CD4-positive, alpha-beta memory T cell (primary cell): ENCODE data around the gene THSD7A. TPM values are rescaled to one million over a fixed set of nuclear protein-coding genes. Genes with fewer than 3 reads are reported as not detected.

Experiments
- CTCF ChIA-PET: fragments of 350-600 bp; sonication (Branson Sonifier 250); formaldehyde crosslinking; loops from one replicate; lab custom pipeline; 2021; ENCODE audit warnings: inconsistent platforms; ENCODE audit not compliant: partially characterized antibody; lab: Charles Lee
- POLR2A ChIA-PET: fragments of 350-600 bp; sonication (Branson Sonifier 250); formaldehyde crosslinking; loops from one replicate; lab custom pipeline; 2021; ENCODE audit not compliant: partially characterized antibody; lab: Charles Lee
- DNase-seq, 5 donors: peaks; one replicate each; pipeline versions ENCODE4 v3.0.0 to v3.0.0-alpha.2; 2020 to 2022; ENCODE audit warnings: mixed read lengths in 1 of 5
- H3K27ac ChIP-seq: one replicate; pipeline ENCODE4 v1.7.0; 2013; ENCODE audit warnings: low read depth, low read length
- H3K27me3 ChIP-seq: 2 replicates; pipeline ENCODE4 v1.7.0; 2013; ENCODE audit warnings: mild to moderate bottlenecking, low read length, moderate library complexity; ENCODE audit not compliant: insufficient read depth
- H3K36me3 ChIP-seq: 2 replicates; pipeline ENCODE4 v1.7.0; 2013; ENCODE audit warnings: mild to moderate bottlenecking, low read length, moderate library complexity; ENCODE audit not compliant: insufficient read depth
- H3K4me1 ChIP-seq: 2 replicates; pipeline ENCODE4 v1.7.0; 2013; ENCODE audit warnings: mild to moderate bottlenecking, low read length, moderate library complexity; ENCODE audit not compliant: insufficient read depth
- H3K4me3 ChIP-seq, 2 donors: one replicate each; pipeline ENCODE4 v1.7.0; 2013; ENCODE audit warnings: low read length in 2 of 2, mild to moderate bottlenecking in 1 of 2
- H3K9me3 ChIP-seq, 2 donors: one replicate each; pipeline ENCODE4 v1.7.0; 2013; ENCODE audit warnings: low read length in 2 of 2, control low read depth in 1 of 2; ENCODE audit not compliant: control insufficient read depth in 1 of 2
- H3K27ac Mint-ChIP-seq, 7 donors: one replicate each; pipeline ENCODE4 v1.8.0; 2020 to 2021; ENCODE audit warnings: mixed read lengths in 7 of 7, mild to moderate bottlenecking in 6 of 7, inconsistent platforms in 3 of 7, moderate library complexity in 3 of 7
- H3K27me3 Mint-ChIP-seq, 2 donors: one replicate each; pipeline ENCODE4 v1.8.0; 2020 to 2021; ENCODE audit warnings: mixed read lengths in 2 of 2
- H3K36me3 Mint-ChIP-seq, 2 donors: one replicate each; pipeline ENCODE4 v1.8.0; 2020 to 2021; ENCODE audit warnings: mixed read lengths in 2 of 2, inconsistent platforms in 1 of 2, mild to moderate bottlenecking in 1 of 2
- H3K4me1 Mint-ChIP-seq, 4 donors: one replicate each; pipeline ENCODE4 v1.8.0; 2020 to 2021; ENCODE audit warnings: mixed read lengths in 4 of 4, mild to moderate bottlenecking in 1 of 4
- H3K4me3 Mint-ChIP-seq, 8 donors: one replicate each; pipeline ENCODE4 v1.8.0; 2020 to 2021; ENCODE audit warnings: mixed read lengths in 8 of 8, mild to moderate bottlenecking in 7 of 8, moderate library complexity in 6 of 8, inconsistent platforms in 3 of 8
- H3K9me3 Mint-ChIP-seq, 8 donors: one replicate each; pipeline ENCODE4 v1.8.0; 2020 to 2021; ENCODE audit warnings: mixed read lengths in 8 of 8, mild to moderate bottlenecking in 5 of 8, inconsistent platforms in 3 of 8, moderate library complexity in 1 of 8
- intact Hi-C: fragments of 100-400 bp; cut with micrococcal nuclease; formaldehyde crosslinking; loops from one replicate; pipeline ENCODE4 v1.15.1; 2023
- polyA plus RNA-seq, 2 donors: library from polyadenylated mRNA; unstranded; fragments of 300-500 nt; fragmentation: Illumina TruSeq; gene quantifications; one replicate each; pipeline ENCODE4 v1.2.3, GENCODE V29; 2021
- total RNA-seq, 2 experiments: library from RNA; stranded (reverse); gene quantifications; one replicate each; pipeline ENCODE4 v1.2.3, GENCODE V29; 2021

THSD7A gene
- total and polyA plus RNA-seq, 4 experiments from 2014 or later: not detected

DNA sequence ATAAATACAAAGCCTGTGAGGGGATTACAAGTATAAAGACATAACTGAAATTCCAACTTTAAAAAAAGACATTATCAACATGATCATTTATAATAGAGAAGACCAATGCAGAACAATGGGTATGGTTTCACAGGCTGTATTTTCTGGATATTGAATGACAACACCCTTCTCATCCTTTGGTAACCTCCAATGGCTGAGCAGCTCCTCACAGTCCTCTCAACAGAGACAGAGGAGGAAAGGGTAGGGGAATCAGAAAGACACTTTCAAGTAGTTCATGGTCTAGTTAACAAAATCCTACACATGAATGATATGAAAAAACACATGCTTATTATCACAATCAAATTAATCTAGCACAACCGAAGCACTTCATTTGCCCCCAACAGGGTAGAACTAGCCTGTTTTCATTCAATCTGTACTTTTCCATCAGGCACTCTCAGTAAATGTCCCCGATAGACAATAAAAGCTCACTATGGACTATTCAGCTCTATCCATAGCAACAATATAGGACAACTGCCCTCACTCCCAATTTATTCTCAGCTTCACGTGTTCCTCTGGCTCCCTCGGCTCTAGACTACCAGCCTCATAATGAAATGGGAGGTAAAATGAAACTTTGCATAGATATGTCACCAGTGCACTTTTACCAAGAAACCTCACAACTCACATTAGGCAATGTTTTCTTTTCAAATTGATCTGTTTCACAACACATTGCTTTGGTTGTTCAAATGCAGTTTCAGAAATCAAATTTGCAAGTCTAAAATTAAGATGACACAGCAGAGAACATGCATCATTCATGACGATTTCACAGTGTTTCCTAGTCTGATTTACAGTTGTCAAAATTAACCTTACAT, 211.4 kb downstream of the THSD7A start:
- intact Hi-C loops: no loop called here
- ChIA-PET POLR2A (no interaction called here), CTCF (no interaction called here)
- H3K4me1 Mint-ChIP-seq: no peaks in the 10 kb centered on the region
- H3K36me3 ChIP-seq: no peaks in the 10 kb centered on the region
- H3K4me1 ChIP-seq: no peaks in the 10 kb centered on the region
- no peaks in the 10 kb centered on the region for H3K9me3 ChIP-seq
- no peaks in the 10 kb centered on the region for H3K36me3 Mint-ChIP-seq
- no peak overlapping the region for H3K27ac Mint-ChIP-seq
- DNase-seq: no peak
- H3K27me3 Mint-ChIP-seq: no peaks in the 10 kb centered on the region
- H3K27ac ChIP-seq: no peak overlapping the region
- peaks cover 0 to 5% (median 0%) of the 10 kb centered on the region in 8 donors for H3K9me3 Mint-ChIP-seq
- H3K4me3 ChIP-seq: no peak overlapping the region
- no peak overlapping the region for H3K4me3 Mint-ChIP-seq
- H3K27me3 ChIP-seq: no peaks in the 10 kb centered on the region

- Histone ChIP-seq H3K36me3 (no peaks in the 10 kb centered on the region), H3K9me3 (no peaks in the 10 kb centered on the region), H3K27me3 (no peaks in the 10 kb centered on the region), H3K27ac (no peak overlapping the region), H3K4me3 (no peak overlapping the region), H3K4me1 (no peaks in the 10 kb centered on the region)
- intact Hi-C loops: no loop called here
- H3K36me3 Mint-ChIP-seq: no peaks in the 10 kb centered on the region
- no peak for DNase-seq
- H3K4me1 Mint-ChIP-seq: no peaks in the 10 kb centered on the region
- no peaks in the 10 kb centered on the region for H3K27me3 Mint-ChIP-seq
- H3K27ac Mint-ChIP-seq: peak overlapping the region in 1 of 7 donors; percentile 26
- no peak overlapping the region for H3K4me3 Mint-ChIP-seq
- no peaks in the 10 kb centered on the region for H3K9me3 Mint-ChIP-seq
- ChIA-PET CTCF (no interaction called here), POLR2A (no interaction called here)
Measured at GRCh38 chr7:11616466-11616865, 215.5 kb downstream of the THSD7A start.

DNA sequence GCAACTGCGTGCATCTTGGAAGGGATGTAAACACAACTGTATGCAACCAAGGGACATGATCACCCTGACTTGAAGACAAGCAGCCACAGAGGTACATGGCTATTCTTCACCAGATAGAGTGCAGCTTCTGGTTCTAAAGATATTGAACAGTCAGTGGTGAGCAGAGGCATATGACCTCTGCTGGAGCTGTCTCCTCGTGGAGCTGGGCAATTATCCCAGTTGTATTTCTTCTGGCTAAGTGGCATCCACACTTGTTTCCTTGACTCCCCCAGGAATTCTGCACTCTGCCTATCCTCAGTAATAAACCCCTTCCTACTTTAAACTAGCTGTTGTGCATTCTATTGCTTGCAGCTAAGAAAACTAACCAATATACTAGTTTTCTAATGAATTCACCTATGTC, 216.8 kb downstream of the THSD7A start:
- Histone ChIP-seq H3K27me3 (no peaks in the 10 kb centered on the region), H3K4me3 (no peak overlapping the region), H3K4me1 (no peaks in the 10 kb centered on the region), H3K9me3 (no peaks in the 10 kb centered on the region), H3K27ac (no peak overlapping the region), H3K36me3 (no peaks in the 10 kb centered on the region)
- no peak overlapping the region for H3K27ac Mint-ChIP-seq
- no peaks in the 10 kb centered on the region for H3K27me3 Mint-ChIP-seq
- no peaks in the 10 kb centered on the region for H3K9me3 Mint-ChIP-seq
- H3K4me1 Mint-ChIP-seq: no peaks in the 10 kb centered on the region
- no peak for DNase-seq
- CTCF ChIA-PET: no interaction called here
- POLR2A ChIA-PET: no interaction called here
- intact Hi-C loops: no loop called here
- no peaks in the 10 kb centered on the region for H3K36me3 Mint-ChIP-seq
- no peak overlapping the region for H3K4me3 Mint-ChIP-seq

DNA sequence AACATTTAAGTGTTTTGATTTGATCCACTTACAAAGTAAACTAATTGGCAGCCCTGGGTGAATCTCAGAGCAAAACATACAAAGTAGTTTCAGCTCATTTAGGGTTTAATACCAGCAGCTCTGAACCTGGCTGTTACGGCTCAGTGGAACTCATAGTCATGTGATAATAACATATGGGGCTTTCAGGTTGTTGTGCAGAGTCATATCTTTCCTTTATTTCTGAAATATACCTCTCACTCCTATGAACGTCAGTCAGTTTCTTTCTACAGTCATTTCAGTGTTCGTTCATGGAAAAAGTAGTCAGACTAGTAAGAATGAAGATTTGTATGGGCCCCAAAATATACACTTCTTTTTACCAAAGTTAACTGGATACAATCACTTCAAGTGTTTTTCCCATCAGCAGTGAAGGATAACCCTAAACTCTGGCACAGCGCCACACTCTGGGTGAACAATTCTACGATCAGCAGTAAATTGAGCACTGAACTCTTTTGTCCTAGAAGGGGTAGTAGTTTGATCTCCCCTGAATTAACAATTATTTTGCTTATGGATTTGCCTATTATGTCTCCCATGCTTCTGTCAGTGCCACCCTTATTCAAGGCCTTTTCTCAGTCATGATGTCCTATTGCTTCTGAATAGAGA, 218.6 kb downstream of the THSD7A start:
- ChIA-PET POLR2A (no interaction called here), CTCF (no interaction called here)
- DNase-seq: no peak
- Mint-ChIP-seq H3K4me1 (no peaks in the 10 kb centered on the region), H3K36me3 (no peaks in the 10 kb centered on the region), H3K4me3 (no peak overlapping the region), H3K27ac (no peak overlapping the region), H3K27me3 (no peaks in the 10 kb centered on the region), H3K9me3 (no peaks in the 10 kb centered on the region)
- intact Hi-C loops: no loop called here
- H3K4me1 ChIP-seq: no peaks in the 10 kb centered on the region
- no peak overlapping the region for H3K4me3 ChIP-seq
- no peaks in the 10 kb centered on the region for H3K36me3 ChIP-seq
- no peaks in the 10 kb centered on the region for H3K27me3 ChIP-seq
- H3K9me3 ChIP-seq: no peaks in the 10 kb centered on the region
- no peak overlapping the region for H3K27ac ChIP-seq

GRCh38 chr7:11612737-11613136, 219.3 kb downstream of the THSD7A start:
- no peak overlapping the region for H3K4me3 Mint-ChIP-seq
- ChIA-PET CTCF (no interaction called here), POLR2A (no interaction called here)
- Histone ChIP-seq H3K36me3 (no peaks in the 10 kb centered on the region), H3K9me3 (no peaks in the 10 kb centered on the region), H3K27ac (no peak overlapping the region), H3K27me3 (no peaks in the 10 kb centered on the region), H3K4me1 (no peaks in the 10 kb centered on the region), H3K4me3 (no peak overlapping the region)
- intact Hi-C loops: no loop called here
- no peak overlapping the region for H3K27ac Mint-ChIP-seq
- DNase-seq: no peak
- H3K9me3 Mint-ChIP-seq: no peaks in the 10 kb centered on the region
- H3K27me3 Mint-ChIP-seq: no peaks in the 10 kb centered on the region
- no peaks in the 10 kb centered on the region for H3K36me3 Mint-ChIP-seq
- H3K4me1 Mint-ChIP-seq: no peaks in the 10 kb centered on the region

GRCh38 chr7:11609096-11609670, 222.8 kb downstream of the THSD7A start:
- CTCF ChIA-PET: no interaction called here
- Histone ChIP-seq H3K36me3 (no peaks in the 10 kb centered on the region), H3K9me3 (no peaks in the 10 kb centered on the region), H3K4me1 (no peaks in the 10 kb centered on the region), H3K4me3 (no peak overlapping the region), H3K27ac (no peak overlapping the region), H3K27me3 (no peaks in the 10 kb centered on the region)
- POLR2A ChIA-PET: no interaction called here
- Mint-ChIP-seq H3K27ac (no peak overlapping the region), H3K4me1 (no peaks in the 10 kb centered on the region), H3K4me3 (no peak overlapping the region), H3K27me3 (no peaks in the 10 kb centered on the region), H3K9me3 (no peaks in the 10 kb centered on the region), H3K36me3 (no peaks in the 10 kb centered on the region)
- DNase-seq: no peak
- intact Hi-C loops: no loop called here

GRCh38 chr7:11607686-11608085, 224.3 kb downstream of the THSD7A start:
- Mint-ChIP-seq H3K27ac (no peak overlapping the region), H3K9me3 (no peaks in the 10 kb centered on the region), H3K27me3 (no peaks in the 10 kb centered on the region), H3K4me3 (no peak overlapping the region), H3K36me3 (no peaks in the 10 kb centered on the region), H3K4me1 (no peaks in the 10 kb centered on the region)
- Histone ChIP-seq H3K36me3 (no peaks in the 10 kb centered on the region), H3K9me3 (no peaks in the 10 kb centered on the region), H3K27ac (no peak overlapping the region), H3K4me3 (no peak overlapping the region), H3K27me3 (no peaks in the 10 kb centered on the region), H3K4me1 (no peaks in the 10 kb centered on the region)
- no peak for DNase-seq
- intact Hi-C loops: no loop called here
- ChIA-PET CTCF (no interaction called here), POLR2A (no interaction called here)
